CD4-positive, CD25-positive, alpha-beta regulatory T cell (primary cell): ENCODE results near the gene SPSB1. TPM values are rescaled to one million over a fixed set of nuclear protein-coding genes. Genes with fewer than 3 reads are reported as not detected.

Source experiments
- ATAC-seq, 2 donors: fragments of 150-1000 bp; cut with Tn5 transposase; one replicate each; pipeline ENCODE4 v1.10.0; 2021; ENCODE audit warnings: low read depth in 2 of 2, moderate number of reproducible peaks in 2 of 2, moderate library complexity in 1 of 2
- DNase-seq, 3 donors: peaks; one replicate each; pipeline versions ENCODE4 v3.0.0 to v3.0.0-alpha.2; 2012 to 2022; ENCODE audit warnings: mixed read lengths in 1 of 3
- H3K27ac ChIP-seq: one replicate; pipeline ENCODE4 v1.7.0; 2013; ENCODE audit warnings: mild to moderate bottlenecking, low read length; ENCODE audit not compliant: insufficient read depth, poor library complexity, severe bottlenecking
- H3K27me3 ChIP-seq: one replicate; pipeline ENCODE4 v1.7.0; 2013; ENCODE audit warnings: low read length; ENCODE audit not compliant: control insufficient read depth, insufficient read depth
- H3K36me3 ChIP-seq: one replicate; pipeline ENCODE4 v1.7.0; 2013; ENCODE audit warnings: mild to moderate bottlenecking, low read length, moderate library complexity; ENCODE audit not compliant: control insufficient read depth, insufficient read depth
- H3K4me1 ChIP-seq: 2 replicates; pipeline ENCODE4 v1.7.0; 2013; ENCODE audit warnings: mild to moderate bottlenecking, low read length; ENCODE audit not compliant: insufficient read depth, control insufficient read depth, poor library complexity, severe bottlenecking
- H3K4me3 ChIP-seq: one replicate; pipeline ENCODE4 v1.7.0; 2013; ENCODE audit warnings: low read depth, mild to moderate bottlenecking, low read length, moderate library complexity
- H3K9me3 ChIP-seq, 2 experiments: 1 replicate in 1 of 2; 2 replicates in 1 of 2; pipeline ENCODE4 v1.7.0; 2013; ENCODE audit warnings: low read length in 2 of 2, mild to moderate bottlenecking in 1 of 2, moderate library complexity in 1 of 2; ENCODE audit not compliant: control insufficient read depth in 2 of 2
- H3K27ac Mint-ChIP-seq, 3 donors: one replicate each; pipeline ENCODE4 v1.8.0; 2020 to 2022; ENCODE audit warnings: mild to moderate bottlenecking in 3 of 3, mixed read lengths in 3 of 3, moderate library complexity in 2 of 3
- H3K27me3 Mint-ChIP-seq: one replicate; pipeline ENCODE4 v1.8.0; 2022; ENCODE audit warnings: mild to moderate bottlenecking, mixed read lengths
- H3K36me3 Mint-ChIP-seq: one replicate; pipeline ENCODE4 v1.8.0; 2020; ENCODE audit warnings: mixed read lengths
- H3K4me1 Mint-ChIP-seq, 4 donors: one replicate each; pipeline ENCODE4 v1.8.0; 2020 to 2022; ENCODE audit warnings: mixed read lengths in 4 of 4, mild to moderate bottlenecking in 1 of 4
- H3K4me3 Mint-ChIP-seq, 4 donors: one replicate each; pipeline ENCODE4 v1.8.0; 2020 to 2022; ENCODE audit warnings: mild to moderate bottlenecking in 4 of 4, mixed read lengths in 4 of 4, moderate library complexity in 3 of 4
- H3K9me3 Mint-ChIP-seq, 7 donors: one replicate each; pipeline ENCODE4 v1.8.0; 2020 to 2022; ENCODE audit warnings: mixed read lengths in 7 of 7, mild to moderate bottlenecking in 3 of 7, moderate library complexity in 2 of 7
- polyA plus RNA-seq, 4 donors: library from polyadenylated mRNA; unstranded; fragments of 300-500 nt; fragmentation: Illumina TruSeq; gene quantifications; one replicate each; pipeline ENCODE4 v1.2.3, GENCODE V29; 2021
- total RNA-seq: library from RNA; stranded (reverse); gene quantifications from one replicate; pipeline ENCODE4 v1.2.3, GENCODE V29; 2022

Gene SPSB1
- total and polyA plus RNA-seq, 5 donors from 2014 or later = 7.0 to 19.7 (median 12.3) TPM

GRCh38 chr1:9291914-9292360 is 757 bp upstream of the SPSB1 start:
- Mint-ChIP-seq H3K27me3 (no peaks in the 10 kb centered on the region), H3K9me3 (peaks cover 0 to 8% (median 4%) of the 10 kb centered on the region in 7 donors), H3K4me1 (peaks cover 13 to 37% (median 21%) of the 10 kb centered on the region in 4 donors), H3K36me3 (peaks cover 10% of the 10 kb centered on the region), H3K27ac (peak overlapping the region; percentile 20 to 84 (median 71)), H3K4me3 (peak overlapping the region; percentile 51 to 87 (median 81))
- Histone ChIP-seq H3K4me1 (peaks cover 36% of the 10 kb centered on the region), H3K4me3 (no peak overlapping the region), H3K27ac (no peak overlapping the region), H3K36me3 (no peaks in the 10 kb centered on the region), H3K27me3 (no peaks in the 10 kb centered on the region), H3K9me3 (peaks cover 9 to 10% of the 10 kb centered on the region in 2 experiments)
- ATAC-seq = no peak
- no peak for DNase-seq

- ATAC-seq = no peak
- Histone ChIP-seq H3K9me3 (peaks cover 4 to 7% of the 10 kb centered on the region in 2 experiments), H3K36me3 (no peaks in the 10 kb centered on the region), H3K4me3 (no peak overlapping the region), H3K4me1 (peaks cover 36% of the 10 kb centered on the region), H3K27me3 (no peaks in the 10 kb centered on the region), H3K27ac (peak overlapping the region; percentile 36)
- Mint-ChIP-seq H3K4me1 (peaks cover 13 to 41% (median 25%) of the 10 kb centered on the region in 4 donors), H3K4me3 (no peak overlapping the region), H3K27me3 (no peaks in the 10 kb centered on the region), H3K27ac (no peak overlapping the region), H3K9me3 (peaks cover 0 to 5% (median 3%) of the 10 kb centered on the region in 7 donors), H3K36me3 (peaks cover 10% of the 10 kb centered on the region)
- DNase-seq = no peak
Observed at GRCh38 chr1:9293241-9293532, 493 bp downstream of the SPSB1 start.

- H3K36me3 Mint-ChIP-seq = peaks cover 9% of the 10 kb centered on the region
- peaks cover 12 to 41% (median 27%) of the 10 kb centered on the region in 4 donors for H3K4me1 Mint-ChIP-seq
- H3K27ac ChIP-seq = peak overlapping the region; percentile 36
Observed at GRCh38 chr1:9293533-9294404, 1.1 kb downstream of the SPSB1 start.

GRCh38 chr1:9294405-9294773 is 1.7 kb downstream of the SPSB1 start:
- Histone ChIP-seq H3K27ac (peak overlapping the region; percentile 25), H3K27me3 (no peaks in the 10 kb centered on the region), H3K36me3 (no peaks in the 10 kb centered on the region), H3K9me3 (no peaks in the 10 kb centered on the region), H3K4me1 (peaks cover 36% of the 10 kb centered on the region), H3K4me3 (peak overlapping the region; percentile 95)
- Mint-ChIP-seq H3K27ac (peak overlapping the region in 1 of 3 donors; percentile 36), H3K4me3 (no peak overlapping the region), H3K9me3 (no peaks in the 10 kb centered on the region), H3K27me3 (no peaks in the 10 kb centered on the region), H3K4me1 (peaks cover 8 to 40% (median 31%) of the 10 kb centered on the region in 4 donors), H3K36me3 (peaks cover 6% of the 10 kb centered on the region)
- ATAC-seq (peak; percentile 30 to 43), DNase-seq (peak in 1 of 3 donors; percentile 60)

More at GRCh38 chr1:9293533-9294404, 1.1 kb downstream of the SPSB1 start:
- Histone ChIP-seq H3K4me3 (peak overlapping the region; percentile 95), H3K27me3 (no peaks in the 10 kb centered on the region), H3K4me1 (peaks cover 36% of the 10 kb centered on the region), H3K36me3 (no peaks in the 10 kb centered on the region), H3K9me3 (peaks cover 0 to 3% of the 10 kb centered on the region in 2 experiments)
- no peak overlapping the region for H3K4me3 Mint-ChIP-seq
- ATAC-seq = peak; percentile 13
- H3K27ac Mint-ChIP-seq = no peak overlapping the region
- peaks cover 0 to 4% (median 3%) of the 10 kb centered on the region in 7 donors for H3K9me3 Mint-ChIP-seq
- H3K27me3 Mint-ChIP-seq = no peaks in the 10 kb centered on the region
- peak; percentile 30 to 67 (median 45) for DNase-seq

- no peaks in the 10 kb centered on the region for H3K27me3 ChIP-seq
- ATAC-seq (no peak), DNase-seq (peak in 1 of 3 donors; percentile 61)
- Mint-ChIP-seq H3K27ac (peak overlapping the region in 2 of 3 donors; percentile 36 to 87), H3K27me3 (no peaks in the 10 kb centered on the region), H3K36me3 (peaks cover 6% of the 10 kb centered on the region), H3K4me1 (peaks cover 4 to 34% (median 26%) of the 10 kb centered on the region in 4 donors), H3K4me3 (peak overlapping the region in 2 of 4 donors; percentile 28 to 78), H3K9me3 (no peaks in the 10 kb centered on the region)
- H3K27ac ChIP-seq = peak overlapping the region; percentile 25
- no peaks in the 10 kb centered on the region for H3K9me3 ChIP-seq
- H3K4me1 ChIP-seq = peaks cover 31% of the 10 kb centered on the region
- H3K4me3 ChIP-seq = peak overlapping the region; percentile 95
- no peaks in the 10 kb centered on the region for H3K36me3 ChIP-seq
Observed at GRCh38 chr1:9294910-9295636, 2.4 kb downstream of the SPSB1 start.

- no peak overlapping the region for H3K27ac Mint-ChIP-seq
- no peak for ATAC-seq
Observed at GRCh38 chr1:9295884-9296283, 3.2 kb downstream of the SPSB1 start.

GRCh38 chr1:9296850-9297249 is 4.2 kb downstream of the SPSB1 start:
- no peak overlapping the region for H3K27ac ChIP-seq
- Mint-ChIP-seq H3K36me3 (peaks cover 9% of the 10 kb centered on the region), H3K27me3 (no peaks in the 10 kb centered on the region), H3K27ac (no peak overlapping the region), H3K9me3 (no peaks in the 10 kb centered on the region), H3K4me1 (peaks cover 4 to 37% (median 29%) of the 10 kb centered on the region in 4 donors), H3K4me3 (peak overlapping the region in 2 of 4 donors; percentile 28 to 48)
- H3K27me3 ChIP-seq = no peaks in the 10 kb centered on the region
- DNase-seq (no peak), ATAC-seq (no peak)
- no peak overlapping the region for H3K4me3 ChIP-seq
- H3K9me3 ChIP-seq = no peaks in the 10 kb centered on the region
- peaks cover 25% of the 10 kb centered on the region for H3K4me1 ChIP-seq
- H3K36me3 ChIP-seq = peaks cover 5% of the 10 kb centered on the region

More at GRCh38 chr1:9295884-9296283, 3.2 kb downstream of the SPSB1 start:
- Histone ChIP-seq H3K9me3 (no peaks in the 10 kb centered on the region), H3K36me3 (peaks cover 5% of the 10 kb centered on the region), H3K4me1 (peaks cover 26% of the 10 kb centered on the region), H3K4me3 (no peak overlapping the region), H3K27me3 (no peaks in the 10 kb centered on the region), H3K27ac (no peak overlapping the region)
- Mint-ChIP-seq H3K4me3 (peak overlapping the region; percentile 28 to 76 (median 47)), H3K36me3 (peaks cover 8% of the 10 kb centered on the region), H3K27me3 (no peaks in the 10 kb centered on the region), H3K4me1 (peaks cover 4 to 37% (median 27%) of the 10 kb centered on the region in 4 donors), H3K9me3 (no peaks in the 10 kb centered on the region)
- DNase-seq = no peak
